KOPT-K1 (cell line): ENCODE results near the gene TSC22D4.
A peak's percentile ranks its signal among the peaks of the same experiment; 100 is the strongest.
"Not testable (repeated sequence)": the region's sequence is repeated elsewhere in the genome, so short reads cannot be mapped to it uniquely, and the experiment has no call there.

Experiments
- H3K27ac ChIP-seq: fragments of 200-600 bp; sonication (generic); 2 replicates; pipeline ENCODE4 v1.5.1; 2016; ENCODE audit warnings: antibody characterized with exemption, mild to moderate bottlenecking, low read depth, low read length; ENCODE audit not compliant: poor library complexity, severe bottlenecking
- H3K36me3 ChIP-seq: fragments of 200-600 bp; sonication (generic); 2 replicates; pipeline ENCODE4 v1.5.1; 2017; ENCODE audit warnings: antibody characterized with exemption, mild to moderate bottlenecking, low read length, moderate library complexity; ENCODE audit not compliant: insufficient read depth
- H3K9me3 ChIP-seq: fragments of 200-600 bp; sonication (generic); 2 replicates; pipeline ENCODE4 v1.5.1; 2017; ENCODE audit warnings: antibody characterized with exemption, low read length, mild to moderate bottlenecking; ENCODE audit not compliant: insufficient read depth, poor library complexity, severe bottlenecking

Gene TSC22D4

DNA sequence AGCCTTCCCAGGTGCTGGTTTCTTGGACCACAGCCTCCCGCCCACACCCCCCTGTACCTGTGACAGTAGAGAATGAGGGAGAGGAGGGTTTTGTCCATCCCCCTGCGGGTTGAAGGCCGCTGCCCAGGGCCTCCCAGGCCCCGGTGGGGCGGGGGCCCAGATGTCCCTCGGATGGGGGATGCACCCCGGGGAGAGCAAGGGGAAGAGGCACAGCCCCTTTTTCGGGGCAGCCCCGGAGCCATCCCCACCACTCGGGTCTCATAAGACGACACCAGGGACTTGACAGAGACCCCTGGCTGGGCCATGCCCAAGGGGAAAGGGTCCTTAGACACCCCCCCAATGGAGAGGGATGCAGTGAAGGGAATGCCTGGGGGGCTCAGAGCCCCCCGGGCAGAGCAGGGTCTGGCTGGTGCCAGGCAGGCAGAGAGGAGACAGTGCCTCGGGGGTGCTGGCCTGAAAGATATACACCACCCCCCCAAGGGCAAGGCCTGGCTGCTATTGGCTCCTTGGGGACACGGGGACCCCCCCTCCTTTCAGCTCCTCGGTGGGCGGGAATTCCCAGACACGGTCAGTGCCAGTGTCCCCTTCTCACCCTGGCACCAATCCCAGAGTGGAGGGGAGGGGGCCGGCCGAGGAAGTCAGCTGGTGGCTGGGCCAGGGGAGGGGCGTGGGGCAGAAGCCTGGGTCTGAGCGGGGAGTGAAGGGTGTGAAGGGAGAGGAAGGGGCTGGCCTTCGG, 11.2 kb downstream of the TSC22D4 start:
- Histone ChIP-seq H3K9me3 (no peaks in the 10 kb centered on the region), H3K36me3 (peaks cover 77% of the 10 kb centered on the region), H3K27ac (no peak overlapping the region)

DNA sequence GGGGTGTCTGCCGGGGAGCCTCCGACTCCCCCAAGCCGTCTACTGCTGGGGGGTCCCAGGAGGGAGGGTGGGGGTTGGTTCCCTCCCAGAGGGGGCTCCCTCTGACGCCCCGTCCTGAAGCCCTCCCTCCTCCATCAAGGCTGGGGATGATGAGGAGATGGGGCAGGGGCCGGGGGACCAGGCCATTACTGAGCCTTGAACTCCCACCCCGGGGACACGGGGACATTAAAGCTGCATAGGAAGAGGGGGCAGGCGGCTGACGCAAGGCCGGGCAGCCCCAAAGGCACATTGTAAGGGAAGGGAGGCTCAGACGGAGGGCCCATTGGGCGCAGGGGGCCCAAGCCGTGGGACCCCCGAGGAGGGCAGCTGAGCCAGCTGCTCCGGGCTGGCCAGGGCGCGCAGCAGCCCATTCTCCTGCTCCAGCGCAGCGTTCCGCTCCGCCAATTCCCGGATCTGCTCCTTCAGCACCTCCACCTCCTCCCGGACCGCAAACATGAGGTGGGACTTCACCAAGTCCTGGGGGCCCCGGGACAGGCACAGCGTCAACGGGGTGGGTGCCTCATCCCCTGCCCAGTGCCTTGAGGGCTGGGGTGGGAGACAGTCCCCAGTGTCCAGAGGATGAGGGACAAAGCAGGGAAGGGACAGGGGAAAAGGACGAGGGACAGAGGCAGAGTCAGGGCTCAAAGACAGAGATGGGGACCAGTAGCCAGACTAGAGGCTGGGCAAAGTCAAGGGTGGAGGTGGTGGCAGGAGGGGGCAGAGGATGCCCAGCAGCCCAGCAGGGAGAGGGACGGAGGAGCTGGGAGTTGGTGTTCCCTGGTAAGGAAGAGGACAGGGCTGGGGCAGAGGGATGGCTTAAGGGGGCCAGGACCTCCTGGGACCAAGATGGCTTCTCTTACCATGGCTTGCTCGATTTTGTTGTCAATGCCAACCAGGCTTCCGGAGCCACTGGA, 12.1 kb downstream of the TSC22D4 start:
- no peak overlapping the region for H3K27ac ChIP-seq
- H3K36me3 ChIP-seq = peaks cover 71% of the 10 kb centered on the region
- H3K9me3 ChIP-seq = no peaks in the 10 kb centered on the region

DNA sequence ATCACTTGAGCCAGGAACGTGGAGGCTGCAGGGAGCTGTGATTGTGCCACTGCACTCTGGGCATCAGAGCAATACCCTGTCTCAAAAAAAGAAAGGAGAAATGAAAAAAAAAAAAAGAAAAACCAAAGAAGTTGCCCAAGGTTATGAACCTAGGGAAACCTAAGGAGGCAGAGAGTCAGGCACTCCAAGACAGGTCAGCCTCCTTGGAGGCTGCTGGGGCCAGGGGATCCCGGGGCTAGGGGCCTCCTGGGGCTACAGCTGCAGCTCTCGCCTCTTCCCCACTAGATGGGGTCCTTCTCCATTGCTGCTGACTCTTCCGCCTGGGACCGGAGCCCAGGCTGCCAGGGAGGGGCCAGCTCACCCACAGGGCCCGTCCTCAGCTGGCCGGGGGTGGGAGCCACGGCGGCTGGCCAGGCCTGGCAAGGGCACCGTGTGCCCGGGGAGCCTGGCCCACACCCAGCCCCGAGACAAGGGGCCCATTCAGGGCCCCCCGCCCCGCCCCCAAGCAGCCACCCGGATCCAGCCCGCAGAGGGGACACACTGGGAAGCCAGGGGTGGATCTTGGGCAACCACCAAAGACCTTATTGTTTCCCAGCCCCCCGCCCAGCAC, 13.2 kb downstream of the TSC22D4 start:
- H3K27ac ChIP-seq = no peak overlapping the region
- H3K36me3 ChIP-seq = peaks cover 71% of the 10 kb centered on the region

DNA sequence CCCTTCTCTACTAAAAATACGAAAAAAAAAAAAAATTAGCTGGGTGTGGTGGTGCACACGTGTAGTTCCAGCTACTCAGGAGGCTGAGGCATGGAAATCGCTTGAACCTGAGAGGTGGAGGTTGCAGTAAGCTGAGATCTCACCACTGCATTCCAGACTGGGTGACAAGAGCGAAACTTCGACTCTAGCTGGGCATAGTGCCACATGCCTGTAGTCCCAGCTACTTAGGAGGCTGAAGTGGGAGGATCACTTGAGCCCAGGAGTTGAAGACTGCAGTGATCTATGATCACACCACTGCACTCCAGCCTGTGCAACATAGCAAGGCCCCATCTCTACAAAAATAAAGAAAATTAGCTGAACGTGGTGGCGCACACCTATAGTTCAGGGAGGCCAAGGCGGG, 13.7 kb downstream of the TSC22D4 start:
- H3K36me3 ChIP-seq = peaks cover 71% of the 10 kb centered on the region
- no peak overlapping the region for H3K27ac ChIP-seq

More for the DNA sequence above, 13.2 kb downstream of the TSC22D4 start:
- H3K9me3 ChIP-seq = no peaks in the 10 kb centered on the region

DNA sequence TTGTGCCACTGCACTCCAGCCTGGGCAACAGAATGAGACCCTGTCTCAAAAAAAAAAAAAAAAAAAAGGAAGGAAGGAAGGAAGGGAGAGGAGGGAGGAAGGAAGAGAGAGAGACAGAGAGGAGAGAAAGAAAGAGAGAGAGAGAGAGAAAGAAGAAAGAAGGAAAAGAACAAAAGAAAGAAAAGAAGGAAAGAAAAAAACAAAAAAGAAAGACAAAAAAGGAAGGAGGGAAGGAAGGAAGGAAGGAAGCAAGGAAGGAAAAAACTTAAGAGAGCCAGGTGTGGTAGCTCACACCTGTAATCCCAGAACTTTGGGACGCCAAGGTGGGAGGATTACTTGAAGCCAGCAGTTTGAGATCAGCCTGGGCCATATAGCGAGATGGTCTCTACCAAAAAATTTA, 14.2 kb downstream of the TSC22D4 start:
- Histone ChIP-seq H3K27ac (no peak overlapping the region), H3K9me3 (no peaks in the 10 kb centered on the region), H3K36me3 (peaks cover 67% of the 10 kb centered on the region)

More for the DNA sequence above, 13.7 kb downstream of the TSC22D4 start:
- H3K9me3 ChIP-seq = no peaks in the 10 kb centered on the region

DNA sequence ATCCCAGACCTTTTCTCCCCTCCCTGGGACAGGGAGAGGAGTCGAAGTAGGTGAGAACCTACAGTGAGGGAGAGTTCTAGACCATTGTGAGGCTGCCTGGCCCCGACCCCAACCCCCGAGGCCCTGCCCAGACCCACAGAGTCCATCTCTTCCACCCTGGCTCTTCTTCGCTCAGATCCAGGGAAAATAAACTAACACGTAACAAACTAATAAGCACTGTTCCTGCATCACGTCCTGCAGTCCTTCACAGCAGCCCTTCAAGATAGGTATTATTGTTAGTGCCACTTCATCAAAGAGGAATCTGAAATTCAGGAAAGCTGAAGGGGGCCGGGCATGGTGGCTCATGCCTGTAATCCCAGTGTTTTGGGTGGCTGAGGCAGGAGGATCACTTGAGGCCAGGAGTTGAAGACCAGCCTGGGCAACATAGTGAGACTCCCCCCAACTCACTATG, 14.8 kb downstream of the TSC22D4 start, which contains the start of gene SPACDR:
SPACDR (minus strand) TSS at position 51 of the 451 bp plus-strand sequence. CDS start 235 bp downstream, outside the sequence.
- peaks cover 67% of the 10 kb centered on the region for H3K36me3 ChIP-seq
- H3K9me3 ChIP-seq = no peaks in the 10 kb centered on the region
- no peak within 1 kb of the TSS for H3K27ac ChIP-seq

DNA sequence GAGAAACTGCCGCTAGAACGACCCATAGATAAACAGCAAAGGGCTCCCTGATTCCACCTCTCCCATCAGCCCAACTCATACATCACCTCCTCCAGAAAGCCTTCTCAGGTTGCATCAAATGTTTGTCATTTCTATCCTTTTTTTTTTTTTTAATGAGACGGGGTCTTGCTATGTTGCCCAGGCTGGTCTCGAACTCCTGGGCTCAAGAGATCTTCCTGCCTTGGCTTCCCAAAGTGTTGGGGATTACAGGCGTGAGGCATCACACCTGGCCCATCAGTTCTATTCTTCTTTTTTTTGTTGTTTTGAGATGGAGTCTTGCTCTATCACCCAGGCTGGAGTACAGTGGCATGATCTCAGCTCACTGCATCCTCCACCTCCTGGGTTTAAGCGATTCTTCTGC, 22.0 kb downstream of the TSC22D4 start:
- no peak overlapping the region for H3K27ac ChIP-seq
- H3K9me3 ChIP-seq = no peaks in the 10 kb centered on the region
- H3K36me3 ChIP-seq = peaks cover 16% of the 10 kb centered on the region

DNA sequence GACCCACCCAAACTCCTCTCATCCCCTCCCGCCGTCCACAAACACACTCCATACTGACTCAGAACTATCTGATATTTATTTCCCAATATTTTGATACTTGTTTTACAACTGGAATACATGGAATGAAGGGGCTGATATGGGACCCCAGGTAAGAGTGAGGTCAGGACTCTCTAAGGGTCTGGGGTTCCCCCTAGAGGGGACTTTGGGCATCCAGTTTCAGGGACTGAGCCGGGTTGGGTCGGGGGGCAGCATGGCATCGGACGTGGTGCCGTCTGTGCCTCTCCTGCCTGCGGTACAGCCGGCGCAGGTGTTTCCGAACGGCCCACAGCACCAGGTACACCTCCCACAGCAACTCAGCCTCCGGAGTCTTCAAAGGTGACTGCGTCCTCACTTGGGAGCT, 22.5 kb downstream of the TSC22D4 start:
- no peaks in the 10 kb centered on the region for H3K9me3 ChIP-seq
- H3K27ac ChIP-seq = no peak overlapping the region

DNA sequence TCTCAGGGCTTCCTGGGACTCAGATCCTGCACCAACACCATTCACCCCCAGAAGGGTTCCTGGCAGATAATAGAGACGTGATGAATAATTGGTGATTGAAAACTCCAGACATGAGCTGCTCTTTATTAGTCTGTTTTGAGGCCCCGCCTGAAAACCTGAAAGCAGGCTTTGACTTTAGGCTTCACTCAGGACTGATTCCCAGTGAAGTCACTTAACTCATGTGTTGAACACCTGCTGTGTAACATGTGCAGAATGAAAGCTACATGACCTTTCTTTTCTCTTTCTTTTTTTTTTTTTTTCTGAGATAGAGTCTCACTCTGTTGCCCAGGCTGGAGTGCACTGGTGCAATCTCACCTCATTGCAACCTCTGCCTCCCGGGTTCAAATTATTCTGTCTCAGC, 23.8 kb downstream of the TSC22D4 start:
- H3K36me3 ChIP-seq = no peaks in the 10 kb centered on the region; the same call in 1 of the 2 replicates
- H3K9me3 ChIP-seq = no peaks in the 10 kb centered on the region
- H3K27ac ChIP-seq = peak overlapping the region; percentile 55

More for the DNA sequence above, 22.5 kb downstream of the TSC22D4 start:
- peaks cover 14% of the 10 kb centered on the region for H3K36me3 ChIP-seq

DNA sequence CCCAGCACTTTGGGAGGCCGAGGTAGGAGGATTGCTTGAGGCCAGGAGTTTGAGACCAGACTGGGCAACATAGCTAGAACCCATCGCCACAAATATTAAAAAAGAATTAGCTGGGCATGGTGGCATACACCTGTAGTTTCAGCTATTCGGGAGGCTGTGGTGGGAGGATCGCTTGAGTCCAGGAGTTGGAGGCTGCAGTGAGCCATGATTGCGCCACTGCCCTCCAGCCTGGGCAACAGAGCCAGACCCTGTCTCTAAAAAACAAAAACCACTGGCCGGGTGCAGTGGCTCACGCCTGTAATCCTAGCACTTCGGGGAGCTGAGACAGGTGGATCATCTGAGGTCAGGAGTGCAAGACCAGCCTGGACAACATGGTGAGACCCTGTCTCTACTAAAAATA, 25.2 kb downstream of the TSC22D4 start:
- not testable (repeated sequence) for H3K36me3 ChIP-seq, H3K9me3 ChIP-seq
- peak overlapping the region; percentile 55 for H3K27ac ChIP-seq

DNA sequence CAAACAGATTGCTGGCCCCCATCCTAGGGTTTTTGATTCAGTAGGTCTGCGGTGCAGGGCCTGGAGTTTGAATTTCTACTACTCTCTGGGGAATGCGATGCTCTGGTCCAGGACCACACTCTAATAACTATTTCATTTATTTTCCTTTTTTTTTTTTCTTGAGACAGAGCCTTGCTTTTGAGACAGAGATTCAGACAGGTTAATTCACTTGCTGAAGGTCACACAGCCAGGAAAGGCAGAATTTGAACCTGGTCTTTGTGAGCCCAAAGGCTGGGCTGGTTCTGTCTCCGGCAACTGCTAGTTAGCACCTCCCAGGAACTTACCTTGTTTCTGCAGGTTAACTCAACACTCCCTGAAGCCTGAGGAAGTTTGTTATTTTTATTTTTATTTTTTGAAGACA, 26.5 kb downstream of the TSC22D4 start:
- Histone ChIP-seq H3K9me3 (no peaks in the 10 kb centered on the region), H3K36me3 (no peaks in the 10 kb centered on the region), H3K27ac (no peak overlapping the region)

DNA sequence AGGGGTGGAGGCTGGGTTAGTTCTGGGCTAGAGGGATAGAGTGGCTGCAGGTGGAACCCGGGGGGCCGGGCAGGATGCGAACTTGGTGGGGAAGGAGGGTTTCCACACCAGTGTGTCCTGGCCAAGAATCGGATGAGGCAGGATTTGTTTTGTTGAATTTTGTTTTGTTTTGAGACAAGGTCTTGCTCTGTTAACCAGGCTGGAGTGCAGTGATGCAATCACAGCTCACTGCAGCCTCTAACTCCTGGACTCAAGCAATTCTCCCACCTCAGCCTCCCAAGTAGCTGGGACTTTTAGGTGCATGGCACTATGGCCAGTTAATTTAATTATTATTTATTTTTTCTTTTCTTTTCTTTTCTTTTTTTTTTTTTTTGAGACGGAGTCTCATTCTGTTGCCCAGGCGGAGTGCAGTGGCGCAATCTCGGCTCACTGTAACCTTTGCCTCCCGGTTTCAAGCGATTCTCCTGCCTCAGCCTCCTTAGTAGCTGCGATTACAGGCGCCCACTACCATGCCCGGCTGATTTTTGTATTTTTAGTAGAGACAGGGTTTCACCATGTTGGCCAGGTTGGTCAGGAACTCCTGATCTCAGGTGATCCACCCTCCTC, 29.7 kb downstream of the TSC22D4 start:
- Histone ChIP-seq H3K36me3 (no peaks in the 10 kb centered on the region), H3K9me3 (no peaks in the 10 kb centered on the region), H3K27ac (no peak overlapping the region)

DNA sequence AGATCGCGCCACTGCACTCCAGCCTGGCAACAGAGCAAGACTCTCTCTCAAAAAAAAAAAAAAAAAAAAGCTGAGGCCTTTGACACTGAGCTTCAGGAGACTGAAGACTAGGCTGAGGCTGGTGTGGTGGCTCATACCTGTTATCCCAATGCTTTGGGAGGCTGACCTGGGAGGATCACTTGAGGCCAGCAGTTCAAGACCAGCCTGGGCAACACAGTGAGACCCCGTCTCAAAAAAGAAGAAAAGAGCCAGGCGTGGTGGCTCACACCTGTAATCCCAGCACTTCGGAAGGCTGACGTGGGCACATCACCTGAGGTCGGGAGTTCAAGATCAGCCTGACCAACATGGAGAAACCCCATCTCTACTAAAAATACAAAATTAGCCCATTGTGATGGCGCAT, 31.7 kb downstream of the TSC22D4 start:
- H3K9me3 ChIP-seq, H3K36me3 ChIP-seq, H3K27ac ChIP-seq: not testable (repeated sequence)

DNA sequence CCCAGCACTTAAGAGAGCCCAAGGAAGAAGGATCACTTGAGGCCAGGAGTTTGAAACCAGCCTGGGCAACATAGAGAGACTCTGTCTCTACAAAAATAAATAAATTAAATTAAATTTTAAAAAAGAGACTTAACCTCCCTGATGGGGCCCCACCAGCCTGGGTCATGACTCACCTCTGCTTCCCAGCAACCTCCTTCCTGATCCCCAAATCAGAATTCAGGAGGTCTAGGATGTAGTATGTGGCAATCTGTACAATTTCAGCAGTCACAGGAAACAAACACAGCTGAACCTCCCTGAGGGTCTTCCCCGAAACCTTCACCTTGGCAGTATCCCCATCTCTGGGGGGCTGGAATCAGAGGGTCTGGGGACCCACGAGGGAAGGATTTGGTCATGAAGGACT, 33.0 kb downstream of the TSC22D4 start:
- H3K9me3 ChIP-seq = no peaks in the 10 kb centered on the region
- H3K27ac ChIP-seq = peak overlapping the region; percentile 86

More for the DNA sequence above, 33.0 kb downstream of the TSC22D4 start:
- no peaks in the 10 kb centered on the region for H3K36me3 ChIP-seq
